Right ventricle myocardium inferior (tissue), 1 donor: ENCODE data around the gene PPP1R16B. TPM values are rescaled to one million over a fixed set of nuclear protein-coding genes. Genes with fewer than 3 reads are reported as not detected.

Experiments used
- ATAC-seq: fragments of 200-7000 bp; cut with Tn5 transposase; one replicate; pipeline ENCODE4 v1.9.1; 2020; ENCODE audit warnings: mild to moderate bottlenecking, moderate library complexity
- DNase-seq: peaks from one replicate; pipeline ENCODE4 v3.0.0; 2021; ENCODE audit errors: missing footprints
- intact Hi-C: fragments of 100-400 bp; cut with DNase I; formaldehyde crosslinking; loops from one replicate; pipeline ENCODE4 v1.11.0; 2022
- total RNA-seq: library from RNA; stranded (reverse); fragmentation: NEBNext Ultra II Directional; extraction: Animal tissue kit (Norgen Biotek cat#: 25700); gene quantifications from one replicate; pipeline ENCODE4 v1.2.1, GENCODE V29; 2021
- donor health status: DM: no; HTN: yes; CAD: no; lungs with severe emphysema.

PPP1R16B gene
- total RNA-seq, 1 donor from 2014 or later, result 9.0 TPM

DNA sequence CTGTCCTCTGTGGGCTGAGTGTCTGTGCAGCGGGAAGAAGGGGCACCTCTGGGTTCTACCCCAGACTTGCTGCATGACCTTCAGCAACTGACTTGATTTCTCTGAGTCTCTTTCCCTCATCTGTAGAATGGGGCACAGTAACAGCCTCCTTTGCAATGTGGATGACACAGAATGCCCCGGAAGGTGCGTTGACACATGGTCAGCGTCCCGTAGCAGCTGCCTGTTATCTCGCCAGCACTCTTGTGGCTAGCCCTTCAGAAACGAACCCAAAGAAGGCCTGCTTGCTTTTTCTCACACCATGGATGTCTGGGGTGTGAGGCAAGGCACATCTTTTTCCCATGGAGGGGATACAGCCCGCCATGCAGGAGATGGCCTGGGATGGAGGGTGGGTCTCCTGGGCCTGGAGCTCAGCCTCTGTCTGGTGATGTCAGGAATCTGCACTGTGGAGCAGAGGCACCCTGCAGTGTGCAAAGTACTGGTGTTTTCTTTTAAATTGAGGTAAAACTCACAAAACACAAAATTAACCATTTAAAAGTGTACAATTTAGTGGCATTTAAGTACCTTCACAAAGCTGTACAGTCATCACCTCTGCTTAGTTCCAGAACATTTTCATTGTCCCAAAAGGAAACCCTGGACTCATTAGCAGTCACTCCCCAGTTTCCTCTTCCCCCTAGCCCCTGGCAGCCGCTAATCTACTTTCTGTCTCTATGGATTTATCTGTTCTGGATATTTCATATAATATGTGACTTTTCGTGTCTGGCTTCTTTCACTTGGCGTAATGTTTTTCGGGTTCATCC is 61.0 kb downstream of the PPP1R16B start:
- no peak for ATAC-seq
- intact Hi-C loops, result no loop called here
- DNase-seq, result no peak

DNA sequence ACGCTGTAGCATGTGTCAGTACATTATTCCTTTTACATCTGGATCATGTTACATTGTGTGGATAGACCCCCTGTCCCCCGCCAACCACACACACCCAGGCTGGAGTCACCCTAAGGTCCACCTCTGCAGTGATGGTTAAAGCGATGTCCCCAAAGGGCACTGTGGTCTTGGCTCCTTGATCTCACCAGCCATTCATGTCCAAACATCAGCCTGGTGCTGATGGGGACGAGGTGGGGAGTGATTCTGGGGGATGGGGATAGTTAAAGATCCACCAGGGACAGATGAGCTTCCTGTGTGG is 61.5 kb downstream of the PPP1R16B start:
- no peak for ATAC-seq
- no peak for DNase-seq
- intact Hi-C loops, result no loop called here

GRCh38 chr20:38870733-38871559 is 65.4 kb downstream of the PPP1R16B start:
- ATAC-seq, result no peak
- intact Hi-C loops, result no loop called here
- no peak for DNase-seq

GRCh38 chr20:38871560-38871953 is 66.1 kb downstream of the PPP1R16B start:
- intact Hi-C loops, result no loop called here
- no peak for ATAC-seq
- no peak for DNase-seq

DNA sequence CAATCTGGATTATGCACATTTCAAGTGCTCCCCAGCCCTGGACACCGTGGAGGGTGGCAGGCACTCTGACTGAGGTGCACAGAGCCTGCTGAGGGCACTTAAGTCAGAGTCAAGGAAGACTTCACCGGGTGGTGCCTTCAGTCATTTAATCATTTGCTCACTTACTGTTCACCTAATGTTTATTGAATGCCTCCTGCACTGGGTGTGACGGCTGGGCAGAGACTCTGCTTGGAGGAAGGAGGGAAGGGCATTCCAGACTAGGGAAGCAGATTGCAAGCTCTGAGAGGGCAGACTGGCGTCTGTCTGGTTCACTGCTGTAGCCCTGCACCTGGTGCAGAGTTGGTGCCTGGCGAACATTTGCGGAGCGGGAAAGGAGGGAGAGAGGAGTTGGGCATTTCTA is 66.5 kb downstream of the PPP1R16B start:
- DNase-seq, result no peak
- ATAC-seq, result no peak
- intact Hi-C loops, result no loop called here

GRCh38 chr20:38872491-38873049 is 67.1 kb downstream of the PPP1R16B start:
- intact Hi-C loops, result no loop called here
- ATAC-seq (no peak), DNase-seq (no peak)

DNA sequence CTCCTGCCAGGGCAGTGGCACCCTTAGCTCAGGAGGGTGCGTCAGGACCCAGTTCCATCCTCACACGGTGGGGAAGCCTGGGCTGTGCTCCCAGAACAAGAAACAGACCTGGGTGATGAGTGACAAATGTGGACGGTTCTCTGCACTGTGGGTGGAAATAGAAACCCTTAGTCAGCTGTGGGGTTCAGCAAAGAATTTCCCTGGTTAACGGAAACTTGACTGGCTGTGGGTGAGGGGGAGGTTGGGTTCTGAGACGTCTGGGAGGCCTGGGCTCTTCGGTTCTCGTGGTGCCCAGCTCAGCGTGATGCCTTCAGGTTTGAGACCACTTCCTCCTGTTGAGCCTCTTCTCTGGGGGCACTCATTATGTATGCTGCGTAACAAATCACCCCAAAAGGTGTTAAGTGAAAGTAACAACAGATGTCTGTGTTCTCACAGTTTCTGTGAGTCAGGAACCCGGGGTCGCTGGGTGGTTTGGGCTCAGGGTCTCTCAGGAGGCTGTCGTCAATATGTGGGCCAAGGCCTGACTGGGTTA is 67.6 kb downstream of the PPP1R16B start:
- DNase-seq, result no peak
- intact Hi-C loops, result no loop called here
- ATAC-seq, result no peak

DNA sequence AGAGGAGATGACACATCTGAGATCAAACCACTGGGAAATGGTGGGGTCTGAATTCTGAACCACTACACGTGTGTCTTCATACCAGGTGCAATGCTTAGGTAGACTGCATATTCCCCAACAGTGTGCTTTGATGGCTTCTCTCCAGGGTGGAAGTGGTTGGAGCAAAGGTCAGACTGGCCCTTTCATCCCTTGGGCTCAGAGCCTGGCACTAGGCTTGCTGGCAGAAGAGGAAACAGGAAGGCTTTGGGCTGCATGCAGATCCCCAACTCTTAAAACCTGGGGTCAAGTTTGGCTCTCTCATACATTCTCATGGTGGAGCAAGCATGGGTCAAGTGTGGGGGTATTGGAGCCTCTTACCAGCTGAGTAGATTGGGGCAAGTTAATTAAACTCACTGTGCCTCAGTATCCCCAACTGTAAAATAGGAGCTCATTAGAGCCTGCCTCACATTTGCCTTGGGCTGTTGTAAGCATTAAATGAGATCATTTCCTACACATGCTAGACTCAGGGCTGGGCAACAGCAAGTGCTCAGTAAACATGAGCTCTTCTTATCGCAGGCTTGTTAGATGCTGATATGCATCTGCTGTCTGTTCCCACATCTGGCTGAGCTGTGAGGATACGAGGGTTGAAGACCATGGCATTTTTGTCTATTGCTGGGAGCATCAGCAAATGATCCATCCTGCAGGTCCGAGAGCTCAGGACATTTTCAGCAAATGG is 69.1 kb downstream of the PPP1R16B start:
- intact Hi-C loops, result loop anchor here (2.0 kb wide), 1 partner anchor 68 kb away; no protein-coding TSS in a partner anchor
- DNase-seq (no peak), ATAC-seq (no peak)

DNA sequence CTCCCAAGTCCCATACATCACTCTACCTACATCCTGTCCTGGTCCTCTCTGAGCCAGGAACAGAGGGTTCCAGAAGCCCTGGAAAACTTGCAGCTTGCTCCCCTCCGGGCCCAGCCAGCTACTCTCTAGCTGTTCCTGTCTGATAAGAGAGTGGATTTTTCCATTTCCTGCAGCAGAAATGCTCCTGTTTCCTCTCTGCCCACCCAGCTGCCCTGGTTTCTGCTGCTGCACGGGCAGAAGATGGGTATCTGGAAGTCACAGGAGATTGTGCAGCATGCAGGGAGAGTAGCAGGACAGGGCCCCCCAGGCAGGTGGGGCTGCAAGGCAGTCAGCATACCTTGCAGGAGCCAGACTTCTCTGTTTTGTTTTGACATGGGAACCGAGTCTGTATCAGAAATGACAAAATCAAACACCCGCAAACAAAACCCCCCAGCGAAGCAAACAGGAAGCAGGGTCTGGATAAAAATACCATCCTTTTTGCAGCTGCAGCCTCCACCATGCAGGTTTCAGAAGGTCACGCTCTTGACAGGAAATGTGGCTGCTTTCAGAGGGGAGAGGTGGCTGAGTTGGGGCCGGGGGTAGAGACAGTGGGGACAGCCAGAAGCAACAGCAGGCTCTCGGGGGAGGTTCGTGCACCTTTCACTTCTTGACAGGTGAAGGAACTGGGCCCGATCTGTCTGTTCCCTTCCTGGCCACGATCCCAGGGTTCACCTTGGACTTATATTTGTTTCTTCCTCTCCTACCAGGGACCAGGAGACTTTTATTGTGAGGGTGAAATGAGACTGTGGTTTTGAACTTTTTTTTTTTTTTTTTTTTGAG is 69.9 kb downstream of the PPP1R16B start:
- peak; percentile 23 for ATAC-seq
- intact Hi-C loops, result loop anchor here (2.0 kb wide), 1 partner anchor 69 kb away; no protein-coding TSS in a partner anchor
- DNase-seq, result no peak

GRCh38 chr20:38877483-38877882 is 72.0 kb downstream of the PPP1R16B start:
- no peak for DNase-seq
- intact Hi-C loops, result no loop called here
- no peak for ATAC-seq

DNA sequence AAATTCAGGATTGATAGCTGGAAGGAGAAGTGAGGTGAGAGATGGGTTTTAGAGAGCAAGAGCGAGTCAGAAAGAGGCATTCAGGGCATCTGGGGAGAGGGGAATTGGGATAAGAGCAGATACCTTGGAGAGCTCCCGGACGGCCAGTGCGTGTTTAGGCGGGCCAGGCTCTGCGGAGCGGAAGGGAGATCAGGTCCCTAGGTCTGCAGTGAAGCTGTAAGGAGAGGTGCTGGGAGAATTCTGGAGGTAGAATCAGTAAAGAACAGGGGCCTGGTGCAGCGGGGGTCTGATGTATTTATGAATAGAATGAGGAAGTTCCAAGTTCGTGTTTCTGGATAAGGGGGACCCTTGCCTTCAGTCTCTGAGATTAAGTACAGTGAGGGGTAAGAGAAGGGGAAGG is 73.4 kb downstream of the PPP1R16B start:
- no peak for DNase-seq
- intact Hi-C loops, result no loop called here

GRCh38 chr20:38880952-38881735 is 75.6 kb downstream of the PPP1R16B start:
- intact Hi-C loops, result no loop called here
- ATAC-seq, result no peak
- DNase-seq, result no peak

More for the DNA sequence above, 73.4 kb downstream of the PPP1R16B start:
- ATAC-seq, result no peak

DNA sequence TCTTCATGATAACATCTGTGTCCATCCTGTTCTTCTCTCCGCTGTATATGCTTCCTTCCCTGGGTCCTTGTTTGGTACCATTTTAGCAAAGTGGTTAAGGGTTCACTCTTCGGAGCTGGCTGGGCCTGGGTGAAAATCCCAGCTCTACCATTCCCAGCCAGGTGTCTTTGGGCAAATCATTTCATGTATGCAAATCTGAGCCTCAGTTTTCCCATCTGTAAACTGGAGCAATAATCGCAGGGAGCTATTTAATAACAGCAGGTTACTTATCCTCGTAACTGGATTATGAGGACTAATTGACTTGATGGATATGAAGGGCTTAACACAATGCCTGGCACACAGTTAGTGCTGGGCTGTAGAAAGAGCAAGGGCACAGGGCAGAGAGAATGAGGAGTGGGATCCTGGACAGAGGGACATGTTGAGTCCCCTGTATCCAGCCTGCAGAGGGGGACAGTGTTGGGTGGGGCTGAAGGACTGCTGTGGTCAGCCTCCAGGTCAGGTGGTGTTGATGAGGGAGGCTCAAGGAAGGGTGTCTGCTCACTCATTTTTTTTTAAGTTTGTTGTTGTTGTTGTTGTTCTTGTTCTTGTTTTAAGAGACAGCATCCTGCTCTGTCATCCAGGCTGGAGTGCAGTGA is 76.4 kb downstream of the PPP1R16B start:
- DNase-seq (no peak), ATAC-seq (no peak)
- intact Hi-C loops, result no loop called here

GRCh38 chr20:38882600-38882999 is 77.1 kb downstream of the PPP1R16B start:
- no peak for ATAC-seq
- DNase-seq, result no peak
- intact Hi-C loops, result no loop called here

GRCh38 chr20:38883081-38883980 is 77.8 kb downstream of the PPP1R16B start:
- DNase-seq, result no peak

More at GRCh38 chr20:38883081-38883980, 77.8 kb downstream of the PPP1R16B start:
- ATAC-seq, result no peak
- intact Hi-C loops, result no loop called here
